Liver (tissue), 3 donors: Measurements from ENCODE around the gene MYOT.

Experiments used
- EGR1 ChIP-seq, 2 donors: IDR thresholded peaks; 2 replicates each; pipeline ENCODE4 v1.6.1; 2016 to 2018; ENCODE audit warnings: antibody characterized with exemption in 2 of 2, low read depth in 2 of 2
- FOXA1 ChIP-seq: IDR thresholded peaks from 2 replicates; pipeline ENCODE4 v1.6.1; 2016; ENCODE audit warnings: antibody characterized with exemption
- GABPA ChIP-seq, 2 donors: IDR thresholded peaks in 1 of 2; conservative IDR thresholded peaks in 1 of 2; 2 replicates each; pipeline ENCODE4 v1.6.1; 2016; ENCODE audit warnings: antibody characterized with exemption in 2 of 2, mild to moderate bottlenecking in 1 of 2, moderate library complexity in 1 of 2
- JUND ChIP-seq, 2 donors: IDR thresholded peaks; 2 replicates each; pipeline ENCODE4 v1.6.1; 2016; ENCODE audit warnings: antibody characterized with exemption in 2 of 2
- RAD21 ChIP-seq, 2 donors: IDR thresholded peaks; 2 replicates each; pipeline ENCODE4 v1.6.1; 2016; ENCODE audit warnings: antibody characterized with exemption in 2 of 2, mild to moderate bottlenecking in 2 of 2
- RXRA ChIP-seq, 2 donors: IDR thresholded peaks; 2 replicates each; pipeline ENCODE4 v1.6.1; 2017 to 2018; ENCODE audit warnings: antibody characterized with exemption in 2 of 2, mild to moderate bottlenecking in 1 of 2
- SP1 ChIP-seq: IDR thresholded peaks from 2 replicates; pipeline ENCODE4 v1.6.1; 2018; ENCODE audit warnings: antibody characterized with exemption, mild to moderate bottlenecking
- TAF1 ChIP-seq: conservative IDR thresholded peaks from 2 replicates; pipeline ENCODE4 v1.6.1; 2016; ENCODE audit warnings: antibody characterized with exemption, mild to moderate bottlenecking
- YY1 ChIP-seq: IDR thresholded peaks from 2 replicates; pipeline ENCODE4 v1.6.1; 2016; ENCODE audit warnings: antibody characterized with exemption, mild to moderate bottlenecking
- TF ChIP-seq, protein P1 (sequence below): fragments of 150-350 bp; IDR thresholded peaks from 2 replicates; pipeline ENCODE4 v1.5.1; 2017; ENCODE audit warnings: improper control_type of control experiment, low read depth, low read length; ENCODE audit not compliant: missing input control
- TF ChIP-seq, protein P2 (sequence below): IDR thresholded peaks from 2 replicates; pipeline ENCODE4 v1.6.1; 2016; ENCODE audit warnings: antibody characterized with exemption
- TF ChIP-seq, protein P3 (sequence below): IDR thresholded peaks from 2 replicates; pipeline ENCODE4 v1.6.1; 2016; ENCODE audit warnings: antibody characterized with exemption, mild to moderate bottlenecking
- TF ChIP-seq, protein P4 (sequence below): IDR thresholded peaks from 2 replicates; pipeline ENCODE4 v1.6.1; 2016; ENCODE audit warnings: antibody characterized with exemption
- TF ChIP-seq, protein P5 (sequence below): IDR thresholded peaks from 2 replicates; pipeline ENCODE4 v1.6.1; 2016; ENCODE audit warnings: antibody characterized with exemption
- donor health status: healthy.
- donor health status: healthy.

DNA sequence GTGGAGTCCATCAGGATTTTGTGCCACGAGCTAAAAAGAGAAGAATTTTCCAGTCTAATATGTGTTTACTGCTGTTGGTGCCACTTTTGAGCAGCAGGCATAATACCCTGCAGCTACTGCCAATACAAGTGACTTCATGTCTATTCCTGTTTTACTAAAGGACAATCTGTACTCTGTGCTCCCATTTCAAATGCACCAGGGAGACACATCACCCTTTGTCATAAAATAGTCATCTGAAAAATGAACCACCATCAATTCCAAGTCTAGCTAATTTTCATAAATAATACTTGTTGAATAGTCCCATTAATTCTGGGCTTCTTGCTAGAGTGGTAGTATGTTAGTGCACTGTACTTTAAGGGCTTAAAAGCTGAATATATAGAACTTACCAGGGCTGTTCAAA lies 12.7 kb downstream of the MYOT start:
- TF ChIP-seq, protein P1, sequence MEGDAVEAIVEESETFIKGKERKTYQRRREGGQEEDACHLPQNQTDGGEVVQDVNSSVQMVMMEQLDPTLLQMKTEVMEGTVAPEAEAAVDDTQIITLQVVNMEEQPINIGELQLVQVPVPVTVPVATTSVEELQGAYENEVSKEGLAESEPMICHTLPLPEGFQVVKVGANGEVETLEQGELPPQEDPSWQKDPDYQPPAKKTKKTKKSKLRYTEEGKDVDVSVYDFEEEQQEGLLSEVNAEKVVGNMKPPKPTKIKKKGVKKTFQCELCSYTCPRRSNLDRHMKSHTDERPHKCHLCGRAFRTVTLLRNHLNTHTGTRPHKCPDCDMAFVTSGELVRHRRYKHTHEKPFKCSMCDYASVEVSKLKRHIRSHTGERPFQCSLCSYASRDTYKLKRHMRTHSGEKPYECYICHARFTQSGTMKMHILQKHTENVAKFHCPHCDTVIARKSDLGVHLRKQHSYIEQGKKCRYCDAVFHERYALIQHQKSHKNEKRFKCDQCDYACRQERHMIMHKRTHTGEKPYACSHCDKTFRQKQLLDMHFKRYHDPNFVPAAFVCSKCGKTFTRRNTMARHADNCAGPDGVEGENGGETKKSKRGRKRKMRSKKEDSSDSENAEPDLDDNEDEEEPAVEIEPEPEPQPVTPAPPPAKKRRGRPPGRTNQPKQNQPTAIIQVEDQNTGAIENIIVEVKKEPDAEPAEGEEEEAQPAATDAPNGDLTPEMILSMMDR, result no peak
- TF ChIP-seq, protein P2, sequence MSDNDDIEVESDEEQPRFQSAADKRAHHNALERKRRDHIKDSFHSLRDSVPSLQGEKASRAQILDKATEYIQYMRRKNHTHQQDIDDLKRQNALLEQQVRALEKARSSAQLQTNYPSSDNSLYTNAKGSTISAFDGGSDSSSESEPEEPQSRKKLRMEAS, result no peak
- TF ChIP-seq RAD21 (IDR thresholded peaks at IDR 0.05), result no peak
- no peak for TF ChIP-seq SP1
- TF ChIP-seq TAF1, result no peak
- TF ChIP-seq, protein P3, sequence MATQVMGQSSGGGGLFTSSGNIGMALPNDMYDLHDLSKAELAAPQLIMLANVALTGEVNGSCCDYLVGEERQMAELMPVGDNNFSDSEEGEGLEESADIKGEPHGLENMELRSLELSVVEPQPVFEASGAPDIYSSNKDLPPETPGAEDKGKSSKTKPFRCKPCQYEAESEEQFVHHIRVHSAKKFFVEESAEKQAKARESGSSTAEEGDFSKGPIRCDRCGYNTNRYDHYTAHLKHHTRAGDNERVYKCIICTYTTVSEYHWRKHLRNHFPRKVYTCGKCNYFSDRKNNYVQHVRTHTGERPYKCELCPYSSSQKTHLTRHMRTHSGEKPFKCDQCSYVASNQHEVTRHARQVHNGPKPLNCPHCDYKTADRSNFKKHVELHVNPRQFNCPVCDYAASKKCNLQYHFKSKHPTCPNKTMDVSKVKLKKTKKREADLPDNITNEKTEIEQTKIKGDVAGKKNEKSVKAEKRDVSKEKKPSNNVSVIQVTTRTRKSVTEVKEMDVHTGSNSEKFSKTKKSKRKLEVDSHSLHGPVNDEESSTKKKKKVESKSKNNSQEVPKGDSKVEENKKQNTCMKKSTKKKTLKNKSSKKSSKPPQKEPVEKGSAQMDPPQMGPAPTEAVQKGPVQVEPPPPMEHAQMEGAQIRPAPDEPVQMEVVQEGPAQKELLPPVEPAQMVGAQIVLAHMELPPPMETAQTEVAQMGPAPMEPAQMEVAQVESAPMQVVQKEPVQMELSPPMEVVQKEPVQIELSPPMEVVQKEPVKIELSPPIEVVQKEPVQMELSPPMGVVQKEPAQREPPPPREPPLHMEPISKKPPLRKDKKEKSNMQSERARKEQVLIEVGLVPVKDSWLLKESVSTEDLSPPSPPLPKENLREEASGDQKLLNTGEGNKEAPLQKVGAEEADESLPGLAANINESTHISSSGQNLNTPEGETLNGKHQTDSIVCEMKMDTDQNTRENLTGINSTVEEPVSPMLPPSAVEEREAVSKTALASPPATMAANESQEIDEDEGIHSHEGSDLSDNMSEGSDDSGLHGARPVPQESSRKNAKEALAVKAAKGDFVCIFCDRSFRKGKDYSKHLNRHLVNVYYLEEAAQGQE, result no peak
- no peak for TF ChIP-seq YY1
- no peak for TF ChIP-seq GABPA (IDR thresholded peaks at IDR 0.05 in 1 of 2, conservative IDR thresholded peaks at IDR 0.05 in 1 of 2)
- TF ChIP-seq JUND (IDR thresholded peaks at IDR 0.05), result no peak
- TF ChIP-seq, protein P4, sequence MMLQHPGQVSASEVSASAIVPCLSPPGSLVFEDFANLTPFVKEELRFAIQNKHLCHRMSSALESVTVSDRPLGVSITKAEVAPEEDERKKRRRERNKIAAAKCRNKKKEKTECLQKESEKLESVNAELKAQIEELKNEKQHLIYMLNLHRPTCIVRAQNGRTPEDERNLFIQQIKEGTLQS, result no peak
- TF ChIP-seq, protein P5, sequence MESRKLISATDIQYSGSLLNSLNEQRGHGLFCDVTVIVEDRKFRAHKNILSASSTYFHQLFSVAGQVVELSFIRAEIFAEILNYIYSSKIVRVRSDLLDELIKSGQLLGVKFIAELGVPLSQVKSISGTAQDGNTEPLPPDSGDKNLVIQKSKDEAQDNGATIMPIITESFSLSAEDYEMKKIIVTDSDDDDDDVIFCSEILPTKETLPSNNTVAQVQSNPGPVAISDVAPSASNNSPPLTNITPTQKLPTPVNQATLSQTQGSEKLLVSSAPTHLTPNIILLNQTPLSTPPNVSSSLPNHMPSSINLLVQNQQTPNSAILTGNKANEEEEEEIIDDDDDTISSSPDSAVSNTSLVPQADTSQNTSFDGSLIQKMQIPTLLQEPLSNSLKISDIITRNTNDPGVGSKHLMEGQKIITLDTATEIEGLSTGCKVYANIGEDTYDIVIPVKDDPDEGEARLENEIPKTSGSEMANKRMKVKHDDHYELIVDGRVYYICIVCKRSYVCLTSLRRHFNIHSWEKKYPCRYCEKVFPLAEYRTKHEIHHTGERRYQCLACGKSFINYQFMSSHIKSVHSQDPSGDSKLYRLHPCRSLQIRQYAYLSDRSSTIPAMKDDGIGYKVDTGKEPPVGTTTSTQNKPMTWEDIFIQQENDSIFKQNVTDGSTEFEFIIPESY, result no peak
- no peak for TF ChIP-seq FOXA1
- no peak for TF ChIP-seq RXRA (IDR thresholded peaks at IDR 0.05)
- no peak for TF ChIP-seq EGR1 (IDR thresholded peaks at IDR 0.05; ENCODE audit: low read depth in 2 of 2)
